Fibroblast of skin of back (primary cell): ENCODE measurements around the gene ALS2CL.
A peak's percentile ranks its signal among the peaks of the same experiment; 100 is the strongest.

Source experiments
- DNase-seq: peaks from one replicate; pipeline ENCODE4 v3.0.0-alpha.2; 2013

Gene ALS2CL

DNA sequence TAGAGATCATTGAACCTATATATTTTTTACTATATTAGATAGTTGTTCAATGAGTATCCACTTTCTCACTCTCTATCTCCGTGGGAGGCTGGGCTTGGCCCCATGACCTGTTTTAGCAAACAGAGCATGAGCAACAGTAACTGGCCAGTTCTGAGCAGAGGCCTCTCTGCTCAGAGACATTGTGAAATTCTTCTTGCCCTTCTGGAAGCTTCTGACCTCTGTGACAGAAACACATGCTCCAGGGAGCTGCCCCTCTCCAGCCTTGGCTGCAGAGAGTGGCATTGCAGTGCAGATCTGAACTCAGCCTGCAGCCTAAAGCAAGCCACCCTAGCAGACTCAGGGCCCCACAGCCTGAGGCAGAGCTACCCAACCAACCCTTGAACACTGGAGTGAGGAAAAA, 60.7 kb downstream of the ALS2CL start:
- DNase-seq: no peak

DNA sequence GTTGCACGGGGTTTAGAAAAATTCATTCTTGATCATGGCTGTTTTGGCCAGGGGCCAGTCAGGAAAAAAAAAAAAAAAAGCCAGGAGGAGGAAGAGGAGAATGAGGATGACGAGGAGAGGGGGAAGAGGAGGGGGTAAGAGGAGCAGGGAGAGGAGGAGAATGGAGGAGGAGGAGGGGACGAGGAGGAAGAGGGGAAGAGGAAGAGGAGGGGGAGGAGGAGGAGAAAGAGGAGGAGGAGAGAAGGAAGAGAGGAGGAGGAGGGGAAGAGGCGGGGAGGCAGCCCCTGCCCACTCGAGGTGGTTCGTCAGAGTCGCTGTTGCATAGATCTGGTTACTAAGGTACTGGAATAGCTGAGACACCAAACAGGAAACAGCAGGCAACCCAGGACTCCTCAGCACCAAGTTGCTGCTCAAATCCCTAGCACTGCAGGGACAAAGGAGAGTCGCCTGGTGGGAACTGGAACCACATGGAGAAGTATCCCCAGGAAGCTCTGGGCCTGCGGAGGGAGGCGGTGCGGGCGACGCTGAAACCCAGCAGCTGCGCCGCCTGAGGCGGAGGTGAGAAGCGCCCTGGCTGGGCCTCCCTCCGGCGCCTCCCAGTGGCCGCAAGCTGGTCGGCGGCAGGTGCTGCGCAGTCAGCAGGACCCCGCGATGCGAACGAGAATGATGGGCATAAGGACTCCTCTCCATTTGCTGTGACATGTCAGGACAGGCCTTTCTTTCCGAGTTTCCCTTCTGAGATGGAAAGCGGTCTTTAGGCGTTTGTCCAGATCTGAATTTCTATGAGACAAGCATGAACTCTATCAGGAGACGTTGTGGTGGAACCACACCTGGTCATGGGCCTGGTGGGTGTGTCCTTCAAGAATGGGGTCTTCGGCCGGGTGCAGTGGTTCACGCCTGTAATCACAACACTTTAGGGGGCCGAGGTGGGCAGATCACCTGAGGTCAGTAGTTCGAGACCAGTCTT, 63.6 kb downstream of the ALS2CL start:
- DNase-seq: peak; percentile 82

DNA sequence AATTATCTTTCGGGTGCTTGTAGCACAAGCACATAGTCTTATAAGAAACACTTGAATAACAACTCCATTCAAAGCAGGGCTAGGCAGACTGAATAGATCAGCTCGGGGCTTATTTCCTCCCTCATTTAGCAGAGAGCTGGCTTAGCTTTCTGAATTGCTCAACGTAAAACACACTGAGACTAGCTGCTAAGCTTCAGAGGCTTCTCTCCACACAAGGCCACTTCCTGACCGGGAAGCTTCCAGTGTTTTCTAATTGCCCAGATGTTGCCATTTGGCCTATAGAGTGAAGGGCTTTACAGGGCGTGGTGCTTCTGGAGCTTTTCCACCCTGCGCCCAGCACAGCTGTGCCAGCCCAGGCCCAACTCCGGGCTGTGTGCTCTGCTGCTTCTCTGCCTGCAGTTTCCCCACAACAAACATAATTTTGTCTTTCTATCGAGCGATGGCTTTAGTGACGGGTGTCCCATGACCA, 64.5 kb downstream of the ALS2CL start:
- DNase-seq: peak; percentile 8

DNA sequence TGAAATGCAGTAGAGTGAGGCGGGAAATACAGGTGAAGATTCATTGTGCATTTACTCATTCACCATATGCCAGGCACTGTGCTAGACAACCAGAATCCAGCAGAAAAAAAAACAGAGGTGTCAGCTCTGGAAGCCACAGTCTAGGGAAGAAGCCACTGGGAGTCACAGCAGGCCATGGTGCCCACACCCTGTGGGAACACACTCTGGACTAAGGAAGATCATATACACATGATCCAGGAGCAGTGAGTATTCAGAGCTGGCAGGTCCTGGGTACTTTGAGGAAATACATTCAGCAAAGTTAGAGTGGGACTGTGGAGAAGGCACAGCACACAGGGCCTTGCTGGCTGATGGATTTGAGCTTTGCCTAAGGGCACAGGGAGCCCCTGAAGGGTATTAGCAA, 66.4 kb downstream of the ALS2CL start:
- DNase-seq: no peak

DNA sequence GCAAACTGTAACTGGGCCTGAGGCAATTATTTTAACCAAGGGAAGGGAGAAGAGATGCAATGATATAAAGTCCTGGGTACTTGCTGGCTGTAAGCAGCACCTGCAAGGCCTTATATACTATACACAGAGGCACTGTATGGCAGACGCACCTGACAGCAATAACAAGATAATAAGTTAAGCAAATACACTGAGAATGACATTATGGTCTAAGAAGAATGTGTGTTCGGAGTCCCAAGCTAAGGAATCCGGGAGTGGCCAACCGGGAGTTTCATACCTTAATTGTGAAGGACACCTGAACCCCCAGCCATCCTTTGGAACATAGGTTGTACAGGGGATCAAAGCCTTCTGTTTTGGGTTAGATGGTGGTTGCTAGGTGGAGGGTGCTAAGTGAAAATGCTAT, 67.4 kb downstream of the ALS2CL start:
- no peak for DNase-seq

DNA sequence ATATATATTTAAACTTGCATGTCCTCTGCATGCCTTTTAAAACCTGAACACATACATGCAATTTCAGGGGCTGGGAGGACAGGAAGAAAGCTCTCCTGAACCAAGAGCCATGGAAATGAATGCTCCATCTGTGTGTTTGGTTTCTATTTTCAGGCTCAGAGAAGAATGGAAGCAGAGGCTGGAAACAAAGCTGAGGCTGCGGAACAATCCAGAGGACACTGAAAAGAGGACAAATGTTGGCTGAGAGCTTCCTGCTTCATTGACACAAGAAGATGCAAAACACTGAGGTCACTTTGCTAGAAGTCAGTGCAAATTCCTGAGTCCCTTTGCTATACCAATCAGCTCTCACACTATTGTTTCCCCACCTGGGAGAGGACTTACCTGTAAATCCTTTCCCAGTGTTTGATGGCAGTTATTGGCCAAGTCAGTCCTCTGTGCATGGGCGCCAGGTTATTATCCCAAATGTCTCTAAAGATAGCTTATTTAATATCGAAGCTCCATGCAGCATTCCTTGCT, 68.4 kb downstream of the ALS2CL start:
- DNase-seq: no peak

DNA sequence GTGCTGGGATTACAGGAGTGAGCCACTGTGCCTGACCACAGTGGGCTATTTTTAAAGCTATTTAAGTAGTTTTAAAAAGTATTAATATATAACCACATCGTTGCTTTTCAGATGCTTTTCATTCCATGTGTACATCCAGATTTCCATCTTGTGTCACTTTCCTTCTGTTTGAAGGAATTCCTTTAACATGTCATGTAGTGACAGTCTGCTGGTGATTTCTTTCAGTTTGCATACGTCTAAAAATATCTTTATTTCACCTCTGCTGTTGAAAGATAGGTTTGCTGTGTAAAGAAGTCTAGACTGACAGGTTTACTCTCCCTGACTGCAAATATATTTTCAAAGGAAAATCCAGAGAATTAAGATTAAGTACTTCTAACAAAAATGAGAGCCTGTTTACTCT, 68.9 kb downstream of the ALS2CL start:
- peak; percentile 15 for DNase-seq

DNA sequence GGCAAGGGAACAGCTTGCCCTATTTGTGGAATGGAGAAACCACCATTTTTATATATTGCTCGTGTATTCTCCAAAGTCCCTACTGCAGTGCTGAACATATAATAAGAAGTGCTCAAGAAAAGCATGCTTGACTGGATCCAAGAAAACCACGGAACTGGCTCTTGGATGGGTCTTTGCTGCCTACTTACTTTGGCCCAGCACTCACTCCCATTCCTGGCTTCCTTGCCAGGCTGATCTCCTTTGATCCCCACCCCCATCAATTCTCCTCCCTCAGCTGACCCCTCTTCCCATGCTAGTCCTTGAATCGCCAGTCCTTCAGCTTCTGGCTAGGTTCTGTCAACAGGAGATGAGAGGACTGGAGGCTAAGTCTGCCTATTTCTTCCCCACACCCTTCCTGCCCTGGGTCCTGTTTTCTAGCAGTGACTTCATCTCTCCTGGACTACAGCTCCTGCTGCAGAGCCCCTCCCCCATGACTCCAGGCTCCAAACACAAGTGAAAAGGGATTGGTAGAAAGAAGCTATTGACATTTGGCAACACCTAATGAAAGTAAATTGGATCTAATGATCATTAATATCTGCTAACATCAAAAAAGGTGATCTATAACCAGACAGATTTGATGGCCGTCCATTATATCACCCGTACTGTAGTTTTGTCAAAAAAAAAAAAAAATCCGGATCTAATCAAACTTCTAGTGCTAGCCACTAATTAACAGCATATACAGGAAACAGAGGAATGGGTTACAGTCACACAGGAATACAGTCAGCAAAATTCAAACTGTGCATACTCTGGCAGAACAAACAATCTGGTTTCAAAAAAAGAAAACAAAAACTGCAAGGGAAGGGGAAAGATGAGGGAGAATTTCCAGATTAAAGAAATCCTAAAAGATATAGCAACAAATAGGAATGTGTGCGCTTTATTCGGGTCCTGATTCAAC, 73.4 kb downstream of the ALS2CL start:
- no peak for DNase-seq
